ENCODE measurements around the gene PIP5K1B. TPM values are rescaled to one million over a fixed set of nuclear protein-coding genes. Genes with fewer than 3 reads are reported as not detected.

The PIP5K1B gene
- total and polyA plus RNA-seq, 2 of the 13 experiments (the other 11 are each of a cell fraction or from before 2014, with no cell fraction given), result 15.8 to 17.5 TPM

GRCh38 chr9:68817079-68817875 lies 112.2 kb downstream of the PIP5K1B start (continued):
- TF ChIP-seq, protein P1, sequence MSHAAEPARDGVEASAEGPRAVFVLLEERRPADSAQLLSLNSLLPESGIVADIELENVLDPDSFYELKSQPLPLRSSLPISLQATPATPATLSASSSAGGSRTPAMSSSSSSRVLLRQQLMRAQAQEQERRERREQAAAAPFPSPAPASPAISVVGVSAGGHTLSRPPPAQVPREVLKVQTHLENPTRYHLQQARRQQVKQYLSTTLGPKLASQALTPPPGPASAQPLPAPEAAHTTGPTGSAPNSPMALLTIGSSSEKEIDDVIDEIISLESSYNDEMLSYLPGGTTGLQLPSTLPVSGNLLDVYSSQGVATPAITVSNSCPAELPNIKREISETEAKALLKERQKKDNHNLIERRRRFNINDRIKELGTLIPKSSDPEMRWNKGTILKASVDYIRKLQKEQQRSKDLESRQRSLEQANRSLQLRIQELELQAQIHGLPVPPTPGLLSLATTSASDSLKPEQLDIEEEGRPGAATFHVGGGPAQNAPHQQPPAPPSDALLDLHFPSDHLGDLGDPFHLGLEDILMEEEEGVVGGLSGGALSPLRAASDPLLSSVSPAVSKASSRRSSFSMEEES (CRISPR knock-in tag; IDR thresholded peaks at IDR 0.05), result peak; percentile 36; the same call in 1 of the 2 replicates
- TF ChIP-seq GTF2F1 (IDR thresholded peaks at IDR 0.05; ENCODE audit: low read length) (no peak), PCBP2 (optimal IDR thresholded peaks at IDR 0.05; ENCODE audit: low read depth, low read length, poor library complexity, severe bottlenecking) (no peak), ZNF160 (CRISPR knock-in tag; IDR thresholded peaks at IDR 0.05) (no peak), KLF6 (CRISPR knock-in tag; IDR thresholded peaks at IDR 0.05) (no peak), ZNF382 (CRISPR knock-in tag; IDR thresholded peaks at IDR 0.05; ENCODE audit: borderline replicate concordance) (no peak), KMT2B (CRISPR knock-in tag; IDR thresholded peaks at IDR 0.05) (peak; percentile 19; the same call in 1 of the 2 replicates), ZNF543 (CRISPR knock-in tag; IDR thresholded peaks at IDR 0.05) (no peak)
- TF ChIP-seq, protein P2, sequence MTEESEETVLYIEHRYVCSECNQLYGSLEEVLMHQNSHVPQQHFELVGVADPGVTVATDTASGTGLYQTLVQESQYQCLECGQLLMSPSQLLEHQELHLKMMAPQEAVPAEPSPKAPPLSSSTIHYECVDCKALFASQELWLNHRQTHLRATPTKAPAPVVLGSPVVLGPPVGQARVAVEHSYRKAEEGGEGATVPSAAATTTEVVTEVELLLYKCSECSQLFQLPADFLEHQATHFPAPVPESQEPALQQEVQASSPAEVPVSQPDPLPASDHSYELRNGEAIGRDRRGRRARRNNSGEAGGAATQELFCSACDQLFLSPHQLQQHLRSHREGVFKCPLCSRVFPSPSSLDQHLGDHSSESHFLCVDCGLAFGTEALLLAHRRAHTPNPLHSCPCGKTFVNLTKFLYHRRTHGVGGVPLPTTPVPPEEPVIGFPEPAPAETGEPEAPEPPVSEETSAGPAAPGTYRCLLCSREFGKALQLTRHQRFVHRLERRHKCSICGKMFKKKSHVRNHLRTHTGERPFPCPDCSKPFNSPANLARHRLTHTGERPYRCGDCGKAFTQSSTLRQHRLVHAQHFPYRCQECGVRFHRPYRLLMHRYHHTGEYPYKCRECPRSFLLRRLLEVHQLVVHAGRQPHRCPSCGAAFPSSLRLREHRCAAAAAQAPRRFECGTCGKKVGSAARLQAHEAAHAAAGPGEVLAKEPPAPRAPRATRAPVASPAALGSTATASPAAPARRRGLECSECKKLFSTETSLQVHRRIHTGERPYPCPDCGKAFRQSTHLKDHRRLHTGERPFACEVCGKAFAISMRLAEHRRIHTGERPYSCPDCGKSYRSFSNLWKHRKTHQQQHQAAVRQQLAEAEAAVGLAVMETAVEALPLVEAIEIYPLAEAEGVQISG (CRISPR knock-in tag; IDR thresholded peaks at IDR 0.05), result no peak
- TF ChIP-seq, protein P3, sequence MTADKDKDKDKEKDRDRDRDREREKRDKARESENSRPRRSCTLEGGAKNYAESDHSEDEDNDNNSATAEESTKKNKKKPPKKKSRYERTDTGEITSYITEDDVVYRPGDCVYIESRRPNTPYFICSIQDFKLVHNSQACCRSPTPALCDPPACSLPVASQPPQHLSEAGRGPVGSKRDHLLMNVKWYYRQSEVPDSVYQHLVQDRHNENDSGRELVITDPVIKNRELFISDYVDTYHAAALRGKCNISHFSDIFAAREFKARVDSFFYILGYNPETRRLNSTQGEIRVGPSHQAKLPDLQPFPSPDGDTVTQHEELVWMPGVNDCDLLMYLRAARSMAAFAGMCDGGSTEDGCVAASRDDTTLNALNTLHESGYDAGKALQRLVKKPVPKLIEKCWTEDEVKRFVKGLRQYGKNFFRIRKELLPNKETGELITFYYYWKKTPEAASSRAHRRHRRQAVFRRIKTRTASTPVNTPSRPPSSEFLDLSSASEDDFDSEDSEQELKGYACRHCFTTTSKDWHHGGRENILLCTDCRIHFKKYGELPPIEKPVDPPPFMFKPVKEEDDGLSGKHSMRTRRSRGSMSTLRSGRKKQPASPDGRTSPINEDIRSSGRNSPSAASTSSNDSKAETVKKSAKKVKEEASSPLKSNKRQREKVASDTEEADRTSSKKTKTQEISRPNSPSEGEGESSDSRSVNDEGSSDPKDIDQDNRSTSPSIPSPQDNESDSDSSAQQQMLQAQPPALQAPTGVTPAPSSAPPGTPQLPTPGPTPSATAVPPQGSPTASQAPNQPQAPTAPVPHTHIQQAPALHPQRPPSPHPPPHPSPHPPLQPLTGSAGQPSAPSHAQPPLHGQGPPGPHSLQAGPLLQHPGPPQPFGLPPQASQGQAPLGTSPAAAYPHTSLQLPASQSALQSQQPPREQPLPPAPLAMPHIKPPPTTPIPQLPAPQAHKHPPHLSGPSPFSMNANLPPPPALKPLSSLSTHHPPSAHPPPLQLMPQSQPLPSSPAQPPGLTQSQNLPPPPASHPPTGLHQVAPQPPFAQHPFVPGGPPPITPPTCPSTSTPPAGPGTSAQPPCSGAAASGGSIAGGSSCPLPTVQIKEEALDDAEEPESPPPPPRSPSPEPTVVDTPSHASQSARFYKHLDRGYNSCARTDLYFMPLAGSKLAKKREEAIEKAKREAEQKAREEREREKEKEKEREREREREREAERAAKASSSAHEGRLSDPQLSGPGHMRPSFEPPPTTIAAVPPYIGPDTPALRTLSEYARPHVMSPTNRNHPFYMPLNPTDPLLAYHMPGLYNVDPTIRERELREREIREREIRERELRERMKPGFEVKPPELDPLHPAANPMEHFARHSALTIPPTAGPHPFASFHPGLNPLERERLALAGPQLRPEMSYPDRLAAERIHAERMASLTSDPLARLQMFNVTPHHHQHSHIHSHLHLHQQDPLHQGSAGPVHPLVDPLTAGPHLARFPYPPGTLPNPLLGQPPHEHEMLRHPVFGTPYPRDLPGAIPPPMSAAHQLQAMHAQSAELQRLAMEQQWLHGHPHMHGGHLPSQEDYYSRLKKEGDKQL (CRISPR knock-in tag; IDR thresholded peaks at IDR 0.05; ENCODE audit: low read depth), result peak; percentile 35; the same call in 1 of the 2 replicates
- TF ChIP-seq, protein P4, sequence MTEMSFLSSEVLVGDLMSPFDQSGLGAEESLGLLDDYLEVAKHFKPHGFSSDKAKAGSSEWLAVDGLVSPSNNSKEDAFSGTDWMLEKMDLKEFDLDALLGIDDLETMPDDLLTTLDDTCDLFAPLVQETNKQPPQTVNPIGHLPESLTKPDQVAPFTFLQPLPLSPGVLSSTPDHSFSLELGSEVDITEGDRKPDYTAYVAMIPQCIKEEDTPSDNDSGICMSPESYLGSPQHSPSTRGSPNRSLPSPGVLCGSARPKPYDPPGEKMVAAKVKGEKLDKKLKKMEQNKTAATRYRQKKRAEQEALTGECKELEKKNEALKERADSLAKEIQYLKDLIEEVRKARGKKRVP (CRISPR knock-in tag; IDR thresholded peaks at IDR 0.05), result peak in 1 of 2 experiments; percentile 31; a peak in 1 of 4 replicates
- TF ChIP-seq, protein P5, sequence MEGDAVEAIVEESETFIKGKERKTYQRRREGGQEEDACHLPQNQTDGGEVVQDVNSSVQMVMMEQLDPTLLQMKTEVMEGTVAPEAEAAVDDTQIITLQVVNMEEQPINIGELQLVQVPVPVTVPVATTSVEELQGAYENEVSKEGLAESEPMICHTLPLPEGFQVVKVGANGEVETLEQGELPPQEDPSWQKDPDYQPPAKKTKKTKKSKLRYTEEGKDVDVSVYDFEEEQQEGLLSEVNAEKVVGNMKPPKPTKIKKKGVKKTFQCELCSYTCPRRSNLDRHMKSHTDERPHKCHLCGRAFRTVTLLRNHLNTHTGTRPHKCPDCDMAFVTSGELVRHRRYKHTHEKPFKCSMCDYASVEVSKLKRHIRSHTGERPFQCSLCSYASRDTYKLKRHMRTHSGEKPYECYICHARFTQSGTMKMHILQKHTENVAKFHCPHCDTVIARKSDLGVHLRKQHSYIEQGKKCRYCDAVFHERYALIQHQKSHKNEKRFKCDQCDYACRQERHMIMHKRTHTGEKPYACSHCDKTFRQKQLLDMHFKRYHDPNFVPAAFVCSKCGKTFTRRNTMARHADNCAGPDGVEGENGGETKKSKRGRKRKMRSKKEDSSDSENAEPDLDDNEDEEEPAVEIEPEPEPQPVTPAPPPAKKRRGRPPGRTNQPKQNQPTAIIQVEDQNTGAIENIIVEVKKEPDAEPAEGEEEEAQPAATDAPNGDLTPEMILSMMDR (CRISPR knock-in tag; IDR thresholded peaks at IDR 0.05), result no peak
